Sigmoid colon (tissue), 7 donors: Measurements from ENCODE around the gene CEP44. TPM values are rescaled to one million over a fixed set of nuclear protein-coding genes. Genes with fewer than 3 reads are reported as not detected.

Experiments used
- DNase-seq: peaks from one replicate; pipeline ENCODE4 v3.0.0-alpha.2; 2019
- H3K27ac ChIP-seq, 4 donors: fragments of 200-600 bp; sonication (generic); one replicate each; pipeline ENCODE4 v1.5.1; 2016 to 2019; ENCODE audit warnings: mild to moderate bottlenecking in 1 of 4
- H3K27me3 ChIP-seq, 3 donors: fragments of 200-600 bp; sonication (generic); one replicate each; pipeline ENCODE4 v1.5.1; 2019; ENCODE audit warnings: mild to moderate bottlenecking in 1 of 3
- H3K36me3 ChIP-seq, 4 donors: fragments of 200-600 bp; sonication (generic); one replicate each; pipeline ENCODE4 v1.5.1; 2016 to 2019
- H3K4me1 ChIP-seq, 4 donors: fragments of 200-600 bp; sonication (generic); one replicate each; pipeline ENCODE4 v1.5.1; 2017 to 2019
- H3K4me3 ChIP-seq, 4 donors: fragments of 200-600 bp; sonication (generic); one replicate each; pipeline ENCODE4 v1.5.1; 2017 to 2019; ENCODE audit warnings: mild to moderate bottlenecking in 2 of 4, moderate library complexity in 1 of 4
- H3K9me3 ChIP-seq, 4 donors: fragments of 200-600 bp in 3 of 4; sonication (generic) in 3 of 4; one replicate each; pipeline versions ENCODE4 v1.5.1 to v1.6.1; 2013 to 2019
- EP300 ChIP-seq, 4 donors: sonication (generic); formaldehyde crosslinking; IDR thresholded peaks; one replicate each; pipeline ENCODE4 v1.6.1; 2017; ENCODE audit warnings: antibody characterized with exemption in 4 of 4
- POLR2A ChIP-seq, 2 donors: fragments of 450-650 bp; IDR thresholded peaks; one replicate each; pipeline ENCODE4 v1.6.1; 2016; ENCODE audit warnings: antibody characterized with exemption in 2 of 2, mild to moderate bottlenecking in 2 of 2, moderate library complexity in 2 of 2
- POLR2AphosphoS5 ChIP-seq, 4 donors: sonication (generic); formaldehyde crosslinking; IDR thresholded peaks; one replicate each; pipeline ENCODE4 v1.6.1; 2017; ENCODE audit warnings: antibody characterized with exemption in 4 of 4
- WGBS, 2 donors: extraction: QIAGEN DNeasy Blood & Tissue Kit; methylation state at CpG; one replicate each; pipeline ENCODE4 v1.1.7; 2013; 5-methylcytosine and 5-hydroxymethylcytosine counted together
- intact Hi-C: fragments of 100-400 bp; cut with DNase I; formaldehyde crosslinking; loops from one replicate; pipeline ENCODE4 v1.15.1; 2023
- polyA plus RNA-seq, 3 donors: library from polyadenylated mRNA; stranded (reverse); fragments of 200-250 nt; gene quantifications; one replicate each; pipeline ENCODE4 v1.2.3, GENCODE V29; 2013
- total RNA-seq, 4 donors: library from RNA; depleted of rRNA; stranded (reverse); fragments of >200 nt; gene quantifications; one replicate each; pipeline ENCODE4 v1.1.0, GENCODE V29; 2016
- TF ChIP-seq, protein P1 (sequence below), 4 experiments: fragments of 450-650 bp in 3 of 4; fragments of 200-600 bp in 1 of 4; IDR thresholded peaks; one replicate each; pipeline ENCODE4 v1.5.1; 2016 to 2019; ENCODE audit warnings: antibody characterized with exemption in 4 of 4, mild to moderate bottlenecking in 3 of 4, moderate library complexity in 2 of 4
- donor health status: healthy with polysubstance abuse.
- donor health status: Bipolar disorder and iron deficiency.
- donor health status: healthy.

CEP44 gene
- total and polyA plus RNA-seq, 7 donors, result 3.9 to 47.4 (median 24.6) TPM

DNA sequence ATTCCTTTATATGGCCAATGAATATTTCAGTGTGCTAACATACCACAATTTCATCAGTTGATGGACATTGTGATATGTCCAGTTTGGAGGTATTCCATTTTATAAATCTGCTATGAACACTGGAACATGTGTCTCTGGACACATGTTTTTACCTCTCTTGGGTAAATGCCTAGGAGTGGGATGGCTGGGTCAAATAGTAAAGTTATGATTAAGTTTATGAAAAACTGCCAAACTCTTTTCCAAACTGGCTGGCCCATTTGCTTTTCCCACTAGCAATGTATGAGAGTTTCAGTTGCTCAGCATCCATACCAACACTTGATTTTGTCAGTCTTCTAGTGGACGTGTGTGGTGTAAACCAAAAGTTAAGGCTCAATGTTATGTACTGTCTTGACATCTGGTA lies 40.5 kb downstream of the CEP44 start:
- H3K27ac ChIP-seq, result no peak overlapping the region
- no peak for DNase-seq
- no peaks in the 10 kb centered on the region for H3K4me1 ChIP-seq
- H3K27me3 ChIP-seq, result no peaks in the 10 kb centered on the region
- 94 to 96% methylated on average over 1 of the region's 1 CpG for WGBS, 2 donors
- intact Hi-C loops, result loop anchor here (5.0 kb wide), 1 partner anchor 902 kb away; no protein-coding TSS in a partner anchor
- TF ChIP-seq EP300 (IDR thresholded peaks at IDR 0.05) (no peak), POLR2AphosphoS5 (IDR thresholded peaks at IDR 0.05) (no peak), POLR2A (IDR thresholded peaks at IDR 0.05) (no peak)
- TF ChIP-seq, protein P1, sequence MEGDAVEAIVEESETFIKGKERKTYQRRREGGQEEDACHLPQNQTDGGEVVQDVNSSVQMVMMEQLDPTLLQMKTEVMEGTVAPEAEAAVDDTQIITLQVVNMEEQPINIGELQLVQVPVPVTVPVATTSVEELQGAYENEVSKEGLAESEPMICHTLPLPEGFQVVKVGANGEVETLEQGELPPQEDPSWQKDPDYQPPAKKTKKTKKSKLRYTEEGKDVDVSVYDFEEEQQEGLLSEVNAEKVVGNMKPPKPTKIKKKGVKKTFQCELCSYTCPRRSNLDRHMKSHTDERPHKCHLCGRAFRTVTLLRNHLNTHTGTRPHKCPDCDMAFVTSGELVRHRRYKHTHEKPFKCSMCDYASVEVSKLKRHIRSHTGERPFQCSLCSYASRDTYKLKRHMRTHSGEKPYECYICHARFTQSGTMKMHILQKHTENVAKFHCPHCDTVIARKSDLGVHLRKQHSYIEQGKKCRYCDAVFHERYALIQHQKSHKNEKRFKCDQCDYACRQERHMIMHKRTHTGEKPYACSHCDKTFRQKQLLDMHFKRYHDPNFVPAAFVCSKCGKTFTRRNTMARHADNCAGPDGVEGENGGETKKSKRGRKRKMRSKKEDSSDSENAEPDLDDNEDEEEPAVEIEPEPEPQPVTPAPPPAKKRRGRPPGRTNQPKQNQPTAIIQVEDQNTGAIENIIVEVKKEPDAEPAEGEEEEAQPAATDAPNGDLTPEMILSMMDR (IDR thresholded peaks at IDR 0.05), result no peak
- no peak overlapping the region for H3K4me3 ChIP-seq
- H3K9me3 ChIP-seq, result no peaks in the 10 kb centered on the region
- H3K36me3 ChIP-seq, result no peaks in the 10 kb centered on the region

DNA sequence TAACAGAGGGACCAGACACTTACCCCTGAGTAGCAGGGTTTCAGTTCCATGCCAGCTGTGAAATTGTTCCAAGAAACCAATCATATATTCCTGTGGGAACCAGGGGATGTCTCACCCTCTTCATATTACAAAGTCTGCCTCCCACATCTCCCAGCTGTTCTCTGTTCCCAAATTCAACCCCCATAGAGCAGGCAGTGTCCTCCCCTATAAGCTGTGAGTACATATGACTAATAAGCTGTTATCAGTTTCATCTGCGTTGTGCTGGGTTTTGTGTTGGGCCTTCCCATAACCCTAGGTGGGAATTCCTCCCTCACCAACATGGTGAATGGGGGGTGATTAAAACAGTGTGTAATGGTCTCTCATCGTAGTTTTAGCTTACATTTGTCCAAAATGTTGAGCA lies 41.0 kb downstream of the CEP44 start:
- Histone ChIP-seq H3K4me1 (no peaks in the 10 kb centered on the region), H3K9me3 (no peaks in the 10 kb centered on the region), H3K36me3 (no peaks in the 10 kb centered on the region), H3K4me3 (no peak overlapping the region), H3K27ac (no peak overlapping the region), H3K27me3 (no peaks in the 10 kb centered on the region)
- DNase-seq, result no peak
- TF ChIP-seq POLR2AphosphoS5 (IDR thresholded peaks at IDR 0.05), result no peak
- TF ChIP-seq POLR2A (IDR thresholded peaks at IDR 0.05), result no peak
- no peak for TF ChIP-seq EP300 (IDR thresholded peaks at IDR 0.05)
- TF ChIP-seq, protein P1 (IDR thresholded peaks at IDR 0.05), result no peak
- intact Hi-C loops, result loop anchor here (5.0 kb wide), 1 partner anchor 902 kb away; no protein-coding TSS in a partner anchor
- WGBS, 2 donors, result 86 to 88% methylated on average over 2 of the region's 2 CpGs

DNA sequence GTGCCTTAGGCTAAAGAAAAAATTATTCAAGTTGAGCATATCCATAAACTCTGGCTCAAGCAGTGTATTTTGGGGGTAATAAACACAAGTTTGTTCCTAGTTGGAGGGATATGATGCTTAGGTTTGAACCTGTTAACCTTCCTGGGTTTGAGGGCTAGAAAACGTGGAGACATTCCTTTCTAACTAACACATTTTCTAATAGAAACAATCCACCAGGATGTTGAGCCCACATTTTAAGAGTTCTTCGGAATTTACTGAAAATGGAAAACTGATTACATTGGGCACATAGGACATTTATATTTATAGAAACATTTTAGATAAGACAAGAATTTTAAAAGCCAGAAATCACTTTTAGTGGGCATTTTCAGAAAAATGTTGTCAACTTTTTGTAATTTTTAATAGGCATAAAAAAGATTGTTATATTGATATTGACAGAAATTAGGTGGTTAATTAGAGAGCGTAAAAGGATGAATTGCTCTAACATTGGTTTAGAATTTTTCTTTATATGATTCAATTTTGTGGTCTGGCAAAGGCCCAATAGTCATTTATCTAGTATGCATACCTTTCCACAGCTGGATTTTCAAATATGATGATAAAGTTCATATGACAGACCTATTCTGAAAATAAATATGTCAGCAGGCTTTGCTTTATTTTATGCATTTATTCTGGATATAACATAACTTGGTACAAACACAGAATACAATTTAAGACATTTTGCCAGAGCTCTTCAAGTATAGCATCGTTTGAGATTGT lies 49.2 kb downstream of the CEP44 start:
- Histone ChIP-seq H3K27me3 (no peaks in the 10 kb centered on the region), H3K27ac (no peak overlapping the region), H3K4me3 (no peak overlapping the region), H3K9me3 (no peaks in the 10 kb centered on the region), H3K36me3 (no peaks in the 10 kb centered on the region), H3K4me1 (no peaks in the 10 kb centered on the region)
- WGBS, 2 donors, result 76 to 86% methylated on average over 4 of the region's 4 CpGs
- no peak for TF ChIP-seq POLR2AphosphoS5 (IDR thresholded peaks at IDR 0.05)
- intact Hi-C loops, result no loop called here
- no peak for DNase-seq

DNA sequence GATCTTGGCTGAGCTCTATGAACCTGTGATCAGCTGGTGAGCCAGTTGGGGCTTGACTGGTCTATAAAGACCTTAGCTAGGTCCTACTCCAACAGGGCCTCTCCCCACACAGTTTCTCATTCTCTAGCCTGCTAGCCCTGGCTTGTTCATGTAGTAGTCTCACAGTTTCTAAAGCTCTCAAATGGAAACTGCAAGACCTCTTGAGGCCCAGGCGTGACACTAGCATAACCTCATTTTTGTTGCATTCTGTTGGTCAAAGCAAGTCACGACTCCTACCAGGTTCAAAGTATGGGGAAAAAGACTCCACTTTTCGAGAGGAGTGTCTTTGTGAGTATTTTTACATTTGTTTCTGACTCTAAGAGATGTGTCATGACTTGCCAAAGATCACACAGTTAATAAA lies 50.9 kb downstream of the CEP44 start:
- no peaks in the 10 kb centered on the region for H3K27me3 ChIP-seq
- no peak overlapping the region for H3K4me3 ChIP-seq
- intact Hi-C loops, result no loop called here
- H3K9me3 ChIP-seq, result no peaks in the 10 kb centered on the region
- no peaks in the 10 kb centered on the region for H3K4me1 ChIP-seq
- no peaks in the 10 kb centered on the region for H3K36me3 ChIP-seq
- TF ChIP-seq POLR2A (IDR thresholded peaks at IDR 0.05) (no peak), EP300 (IDR thresholded peaks at IDR 0.05) (no peak)
- TF ChIP-seq, protein P1 (IDR thresholded peaks at IDR 0.05), result no peak
- no peak for DNase-seq
- no peak overlapping the region for H3K27ac ChIP-seq
- WGBS, 2 donors, result 92 to 93% methylated on average over 3 of the region's 3 CpGs

DNA sequence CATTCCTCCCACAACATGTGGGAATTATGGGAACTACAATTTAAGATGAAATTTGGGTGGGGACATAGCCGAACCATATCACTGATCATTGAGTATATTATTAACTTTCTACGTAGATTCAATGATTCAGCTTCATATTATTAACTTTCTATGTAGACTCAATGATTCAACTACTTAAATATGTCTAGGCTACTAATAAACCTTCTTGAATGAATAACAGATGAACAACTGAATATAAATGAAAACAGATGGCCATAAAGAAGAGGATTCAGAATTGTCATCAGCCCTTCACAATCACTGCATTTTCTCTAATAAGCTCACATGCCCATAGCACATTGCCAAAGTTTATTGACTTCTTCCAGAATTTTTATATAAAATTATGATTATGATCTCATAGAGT lies 57.0 kb downstream of the CEP44 start:
- TF ChIP-seq, protein P1 (IDR thresholded peaks at IDR 0.05), result no peak
- TF ChIP-seq EP300 (IDR thresholded peaks at IDR 0.05) (no peak), POLR2AphosphoS5 (IDR thresholded peaks at IDR 0.05) (no peak), POLR2A (IDR thresholded peaks at IDR 0.05) (no peak)
- 87 to 94% methylated on average over 2 of the region's 2 CpGs for WGBS, 2 donors
- no peak overlapping the region for H3K27ac ChIP-seq
- no peaks in the 10 kb centered on the region for H3K27me3 ChIP-seq
- intact Hi-C loops, result no loop called here
- no peak for DNase-seq
- no peaks in the 10 kb centered on the region for H3K4me1 ChIP-seq
- no peak overlapping the region for H3K4me3 ChIP-seq
- no peaks in the 10 kb centered on the region for H3K9me3 ChIP-seq
- no peaks in the 10 kb centered on the region for H3K36me3 ChIP-seq
